Neural cell (in vitro differentiated cells): Measurements from ENCODE around the gene WNT2B. TPM values are rescaled to one million over a fixed set of nuclear protein-coding genes. Genes with fewer than 3 reads are reported as not detected.

Experiments used
- H2AFZ ChIP-seq: fragments of 200-600, 300-800 bp; sonication (generic), shearing (Covaris generic); 2 replicates; pipeline ENCODE4 v1.6.0; 2014; ENCODE audit warnings: low read depth, mild to moderate bottlenecking, antibody characterized with exemption, low read length, moderate library complexity
- H3F3A ChIP-seq: fragments of 200-600 bp; shearing (Covaris generic); 2 replicates; pipeline ENCODE4 v1.6.1; 2016; ENCODE audit warnings: mild to moderate bottlenecking, moderate library complexity, mixed read lengths, antibody characterized with exemption, low read length; ENCODE audit not compliant: insufficient read depth, poor library complexity, severe bottlenecking
- H3K27ac ChIP-seq: fragments of 200-600, 300-800 bp; sonication (generic), shearing (Covaris generic); 2 replicates; pipeline ENCODE4 v1.5.1; 2014; ENCODE audit warnings: mild to moderate bottlenecking, low read length, moderate library complexity
- H3K27me3 ChIP-seq: fragments of 300-800, 200-600 bp; sonication (generic), shearing (Covaris generic); 2 replicates; pipeline ENCODE4 v1.6.0; 2014; ENCODE audit warnings: mild to moderate bottlenecking, low read depth, low read length, moderate library complexity; ENCODE audit not compliant: insufficient read depth
- H3K36me3 ChIP-seq: fragments of 300-800, 200-600 bp; sonication (generic), shearing (Covaris generic); 2 replicates; pipeline ENCODE4 v1.5.1; 2014; ENCODE audit warnings: mild to moderate bottlenecking, antibody characterized with exemption, low read length, moderate library complexity; ENCODE audit not compliant: insufficient read depth
- H3K4me2 ChIP-seq: fragments of 300-800, 200-600 bp; sonication (generic), shearing (Covaris generic); 2 replicates; pipeline ENCODE4 v1.6.0; 2014; ENCODE audit warnings: mild to moderate bottlenecking, low read length
- H3K4me3 ChIP-seq: fragments of 300-800, 200-600 bp; sonication (generic), shearing (Covaris generic); 2 replicates; pipeline ENCODE4 v1.5.1; 2014; ENCODE audit warnings: mild to moderate bottlenecking, low read length, moderate library complexity
- H3K79me2 ChIP-seq: fragments of 200-600 bp; shearing (Covaris generic); replicated peaks from 2 replicates; pipeline ENCODE4 v1.6.0; 2014; ENCODE audit warnings: mild to moderate bottlenecking, low read length, moderate library complexity; ENCODE audit not compliant: insufficient read depth
- H3K9ac ChIP-seq: fragments of 300-800, 200-600 bp; sonication (generic), shearing (Covaris generic); 2 replicates; pipeline ENCODE4 v1.6.1; 2016; ENCODE audit warnings: mild to moderate bottlenecking, low read length, mixed read lengths
- H3K9me2 ChIP-seq: fragments of 200-600 bp; shearing (Covaris generic); 2 replicates; pipeline ENCODE4 v1.6.1; 2016; ENCODE audit warnings: mild to moderate bottlenecking, low read length, mixed read lengths; ENCODE audit not compliant: insufficient read depth
- H3K9me3 ChIP-seq: fragments of 200-600, 300-800 bp; sonication (generic), shearing (Covaris generic); 2 replicates; pipeline ENCODE4 v1.6.1; 2016; ENCODE audit warnings: mild to moderate bottlenecking, mixed run types, low read length, moderate library complexity, mixed read lengths
- H4K20me1 ChIP-seq: fragments of 200-600 bp; shearing (Covaris generic); 2 replicates; pipeline ENCODE4 v1.6.1; 2016; ENCODE audit warnings: mild to moderate bottlenecking, mixed run types; ENCODE audit not compliant: insufficient read depth
- EP300 ChIP-seq: fragments of 450-650 bp; conservative IDR thresholded peaks from 2 replicates; pipeline ENCODE4 v1.6.1; 2014; ENCODE audit warnings: antibody characterized with exemption, mild to moderate bottlenecking, moderate library complexity; ENCODE audit not compliant: poor library complexity, severe bottlenecking
- EZH2 ChIP-seq: fragments of 200-600, 300-800 bp; shearing (Covaris generic), sonication (generic); IDR thresholded peaks from 2 replicates; pipeline ENCODE4 v1.6.1; 2014; ENCODE audit warnings: antibody characterized with exemption, low read length, borderline replicate concordance, mild to moderate bottlenecking; ENCODE audit not compliant: insufficient read depth, poor library complexity, severe bottlenecking
- MXI1 ChIP-seq: fragments of 450-650 bp; conservative IDR thresholded peaks from 2 replicates; pipeline ENCODE4 v1.6.1; 2014; ENCODE audit warnings: antibody characterized with exemption, mild to moderate bottlenecking; ENCODE audit not compliant: poor library complexity, severe bottlenecking
- POLR2AphosphoS5 ChIP-seq: IDR thresholded peaks from 2 replicates; pipeline ENCODE4 v1.6.1; 2012
- RAD21 ChIP-seq: fragments of 450-650 bp; conservative IDR thresholded peaks from 2 replicates; pipeline ENCODE4 v1.6.1; 2014; ENCODE audit warnings: antibody characterized with exemption, mild to moderate bottlenecking, moderate library complexity
- REST ChIP-seq: IDR thresholded peaks from 2 replicates; pipeline ENCODE4 v1.6.1; 2012; ENCODE audit warnings: borderline replicate concordance
- SMC3 ChIP-seq: fragments of 450-650 bp; conservative IDR thresholded peaks from 2 replicates; pipeline ENCODE4 v1.6.1; 2014; ENCODE audit warnings: antibody characterized with exemption, mild to moderate bottlenecking, moderate library complexity; ENCODE audit not compliant: poor library complexity
- TAF1 ChIP-seq: IDR thresholded peaks from 2 replicates; pipeline ENCODE4 v1.6.1; 2012; ENCODE audit warnings: low read depth
- polyA plus RNA-seq: library from polyadenylated mRNA; depleted of rRNA; stranded (reverse); fragments of >200 nt; gene quantifications from 2 replicates; pipeline ENCODE4 v1.2.3, GENCODE V29; 2014
- TF ChIP-seq, protein P1 (sequence below): fragments of 450-650 bp; IDR thresholded peaks from 2 replicates; pipeline ENCODE4 v1.5.1; 2014; ENCODE audit warnings: antibody characterized with exemption, mild to moderate bottlenecking, moderate library complexity; ENCODE audit not compliant: poor library complexity, severe bottlenecking

WNT2B gene
- polyA plus RNA-seq, 1 donor from 2014 or later, result 3.1 TPM

DNA sequence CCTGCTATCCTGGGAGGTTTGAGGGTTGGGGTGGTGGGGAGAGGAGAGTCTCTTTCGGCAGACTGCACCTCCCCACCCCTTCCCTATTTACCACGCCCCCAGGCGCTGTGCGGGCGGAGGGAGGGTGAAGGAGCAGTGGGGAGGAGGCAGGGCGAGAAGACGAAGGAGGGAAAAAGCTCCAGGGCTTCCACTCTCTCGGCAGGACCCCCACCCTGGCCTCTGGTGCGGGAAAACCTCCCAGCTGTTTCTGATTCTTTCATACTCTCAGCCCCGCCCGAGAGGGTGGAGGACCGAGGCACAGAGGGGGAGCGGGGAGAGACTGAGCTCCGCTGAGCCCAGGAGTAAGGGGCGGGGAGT, 866 bp upstream of the WNT2B start:
- Histone ChIP-seq H2AFZ (no peak overlapping the region), H3K4me3 (peak overlapping the region; percentile 76), H3K9me2 (no peaks in the 10 kb centered on the region), H3K36me3 (no peaks in the 10 kb centered on the region), H3K4me2 (peak overlapping the region; percentile 19), H3F3A (no peaks in the 10 kb centered on the region), H3K9ac (peak overlapping the region; percentile 7), H3K9me3 (no peaks in the 10 kb centered on the region), H3K27me3 (peaks cover 66% of the 10 kb centered on the region), H3K79me2 (no peaks in the 10 kb centered on the region), H4K20me1 (no peaks in the 10 kb centered on the region), H3K27ac (no peak overlapping the region)
- no peak for TF ChIP-seq RAD21
- no peak for TF ChIP-seq POLR2AphosphoS5
- no peak for TF ChIP-seq SMC3
- no peak for TF ChIP-seq EP300
- TF ChIP-seq, protein P1, sequence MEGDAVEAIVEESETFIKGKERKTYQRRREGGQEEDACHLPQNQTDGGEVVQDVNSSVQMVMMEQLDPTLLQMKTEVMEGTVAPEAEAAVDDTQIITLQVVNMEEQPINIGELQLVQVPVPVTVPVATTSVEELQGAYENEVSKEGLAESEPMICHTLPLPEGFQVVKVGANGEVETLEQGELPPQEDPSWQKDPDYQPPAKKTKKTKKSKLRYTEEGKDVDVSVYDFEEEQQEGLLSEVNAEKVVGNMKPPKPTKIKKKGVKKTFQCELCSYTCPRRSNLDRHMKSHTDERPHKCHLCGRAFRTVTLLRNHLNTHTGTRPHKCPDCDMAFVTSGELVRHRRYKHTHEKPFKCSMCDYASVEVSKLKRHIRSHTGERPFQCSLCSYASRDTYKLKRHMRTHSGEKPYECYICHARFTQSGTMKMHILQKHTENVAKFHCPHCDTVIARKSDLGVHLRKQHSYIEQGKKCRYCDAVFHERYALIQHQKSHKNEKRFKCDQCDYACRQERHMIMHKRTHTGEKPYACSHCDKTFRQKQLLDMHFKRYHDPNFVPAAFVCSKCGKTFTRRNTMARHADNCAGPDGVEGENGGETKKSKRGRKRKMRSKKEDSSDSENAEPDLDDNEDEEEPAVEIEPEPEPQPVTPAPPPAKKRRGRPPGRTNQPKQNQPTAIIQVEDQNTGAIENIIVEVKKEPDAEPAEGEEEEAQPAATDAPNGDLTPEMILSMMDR, result no peak
- TF ChIP-seq REST, result no peak
- TF ChIP-seq MXI1, result no peak
- no peak for TF ChIP-seq EZH2
- TF ChIP-seq TAF1, result no peak

DNA sequence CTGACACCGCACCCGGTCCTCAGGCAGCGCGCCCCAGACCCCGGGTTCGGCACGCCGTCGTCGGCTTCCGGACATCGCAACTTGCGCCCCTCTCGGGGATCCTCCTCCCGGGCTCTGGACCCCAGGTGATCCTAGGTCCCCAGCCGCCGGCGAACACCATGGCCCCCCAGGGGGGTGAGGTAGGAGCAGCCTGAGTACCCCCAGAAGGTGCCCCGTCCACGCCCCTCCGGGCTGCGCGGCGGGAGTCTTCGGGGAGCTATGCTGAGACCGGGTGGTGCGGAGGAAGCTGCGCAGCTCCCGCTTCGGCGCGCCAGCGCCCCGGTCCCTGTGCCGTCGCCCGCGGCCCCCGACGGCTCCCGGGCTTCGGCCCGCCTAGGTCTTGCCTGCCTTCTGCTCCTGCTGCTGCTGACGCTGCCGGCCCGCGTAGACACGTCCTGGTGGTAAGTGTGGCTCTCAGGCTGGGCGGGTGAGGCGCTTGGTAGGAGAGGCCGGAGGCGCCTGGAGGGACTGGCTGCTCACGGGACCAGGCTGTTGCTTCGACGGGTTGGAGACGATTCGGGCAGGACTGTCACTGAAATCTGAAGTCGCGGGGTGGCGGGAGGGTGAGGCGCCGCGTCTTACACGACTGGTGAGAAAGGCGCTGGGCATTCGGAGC, 367 bp downstream of the WNT2B start:
- H3K36me3 ChIP-seq, result no peaks in the 10 kb centered on the region
- no peaks in the 10 kb centered on the region for H3F3A ChIP-seq
- H3K4me2 ChIP-seq, result no peak overlapping the region
- no peaks in the 10 kb centered on the region for H4K20me1 ChIP-seq
- peaks cover 55% of the 10 kb centered on the region for H3K27me3 ChIP-seq
- H3K4me3 ChIP-seq, result peak overlapping the region; percentile 76
- no peaks in the 10 kb centered on the region for H3K9me3 ChIP-seq
- H3K27ac ChIP-seq, result no peak overlapping the region
- no peaks in the 10 kb centered on the region for H3K9me2 ChIP-seq
- TF ChIP-seq TAF1 (no peak), EP300 (no peak), EZH2 (no peak), RAD21 (no peak)
- TF ChIP-seq, protein P1, result no peak
- peak overlapping the region; percentile 7 for H3K9ac ChIP-seq
- H3K79me2 ChIP-seq, result no peaks in the 10 kb centered on the region
- no peak overlapping the region for H2AFZ ChIP-seq
